Measurements from ENCODE around the gene ADGRG6. TPM values are rescaled to one million over a fixed set of nuclear protein-coding genes. Genes with fewer than 3 reads are reported as not detected.

ADGRG6 gene
- total and polyA plus RNA-seq, 2 of the 8 experiments (the other 6 are each of a cell fraction or from before 2014, with no cell fraction given) = 1.1 to 6.2 TPM

DNA sequence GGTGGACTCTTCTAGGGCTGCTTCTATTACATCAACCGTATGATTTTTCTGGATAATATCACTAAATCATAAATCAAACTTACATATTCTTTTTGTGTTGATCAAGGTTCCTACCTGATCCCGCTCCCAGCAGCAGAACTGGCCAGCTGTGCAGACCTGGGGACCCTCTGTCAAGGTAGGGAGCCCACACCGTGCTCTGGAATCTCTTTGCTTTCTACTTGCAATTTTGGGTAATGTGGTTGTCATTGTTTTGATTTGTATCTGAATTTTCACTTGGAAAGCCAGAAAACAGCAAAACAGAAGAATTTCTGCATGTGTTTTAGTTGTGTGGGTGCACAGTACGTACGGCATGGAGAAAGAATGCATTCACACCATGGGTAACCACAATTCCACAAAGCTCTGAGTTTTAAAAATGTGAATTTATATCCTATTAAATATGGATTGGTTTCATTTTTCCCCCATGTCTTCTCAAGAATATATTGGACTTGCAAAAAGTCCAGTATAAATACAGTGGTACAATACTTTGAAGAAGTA, 80.1 kb downstream of the ADGRG6 start:
- POLR2A ChIA-PET (ENCODE audit: partially characterized antibody) = no interaction called here

More for the DNA sequence above, 80.1 kb downstream of the ADGRG6 start:
- H2AK5ac ChIP-seq (ENCODE audit: low read depth, low read length) = no peak overlapping the region
- H3K4me3 ChIP-seq (ENCODE audit: extremely low read depth in 1 of 4, insufficient read depth in 2 of 4, low read depth in 3 of 4, low read length in 4 of 4) = no peak overlapping the region
- H3K23me2 ChIP-seq (ENCODE audit: low read depth, low read length) = no peaks in the 10 kb centered on the region
- 96% methylated on average over 5 of the region's 5 CpGs; no CpG with 5 or more reads in 1 of the 2 experiments for WGBS, 2 experiments (ENCODE audit: extremely low coverage in 1 of 2, insufficient coverage in 1 of 2, insufficient read length in 1 of 2, insufficient replicate concordance in 2 of 2, low coverage in 1 of 2, low lambda C conversion rate in 2 of 2, missing lambda C conversion rate in 1 of 2)
- H3K14ac ChIP-seq (ENCODE audit: insufficient read length) = no peak overlapping the region
- H2BK12ac ChIP-seq (ENCODE audit: low read depth, low read length) = no peak overlapping the region
- FAIRE-seq = no peak
- no peak overlapping the region for H2BK20ac ChIP-seq (ENCODE audit: low read length)
- peaks cover 0 to 4% (median 0%) of the 10 kb centered on the region in 4 experiments; a peak in 1 of 7 replicates for H3K4me1 ChIP-seq (replicated peaks in 1 of 4; ENCODE audit: control insufficient read depth in 3 of 4, insufficient read depth in 4 of 4, low read length in 3 of 4)
- H3K23ac ChIP-seq (ENCODE audit: insufficient read length) = no peak overlapping the region
- no peak overlapping the region for H2BK15ac ChIP-seq (ENCODE audit: low read length)
- H3K36me3 ChIP-seq (ENCODE audit: control insufficient read depth in 2 of 4, insufficient read depth in 4 of 4, low read length in 3 of 4) = no peaks in the 10 kb centered on the region
- no peaks in the 10 kb centered on the region for H4K20me1 ChIP-seq (replicated peaks in 1 of 2; ENCODE audit: control insufficient read depth in 1 of 2, insufficient read depth in 2 of 2, low read length in 2 of 2)
- no peaks in the 10 kb centered on the region for H3K27me3 ChIP-seq (replicated peaks in 1 of 4; ENCODE audit: control insufficient read depth in 3 of 4, extremely low read depth in 1 of 4, insufficient read depth in 3 of 4, low read length in 3 of 4)
- H4K8ac ChIP-seq (ENCODE audit: extremely low read depth, insufficient read depth, low read length) = no peak overlapping the region
- no peak overlapping the region for H2BK120ac ChIP-seq (replicated peaks; ENCODE audit: low read depth, low read length)
- H3K79me1 ChIP-seq (ENCODE audit: low read depth, low read length) = no peaks in the 10 kb centered on the region
- H3K18ac ChIP-seq (ENCODE audit: extremely low read depth, low read length) = no peak overlapping the region
- CTCF ChIA-PET (ENCODE audit: partially characterized antibody) = interaction anchor here (0.7 to 2.3 kb wide), 3 partner anchors 14 to 235 kb away, joined by 3 to 7 read pairs (median 4); partner anchors contain the start of genes NMBR and VTA1
- H2BK5ac ChIP-seq (ENCODE audit: low read depth, low read length) = no peak overlapping the region
- H4K5ac ChIP-seq (ENCODE audit: insufficient read length, low read depth, low read length) = no peak overlapping the region
- no peak overlapping the region for H4K91ac ChIP-seq (replicated peaks; ENCODE audit: insufficient read length, low read length)
- no peak overlapping the region for H3K27ac ChIP-seq (ENCODE audit: low read depth, low read length)
- no peak overlapping the region for H3K9ac ChIP-seq (replicated peaks in 1 of 4; ENCODE audit: extremely low read depth in 1 of 4, low read depth in 3 of 4, low read length in 3 of 4)
- no peak overlapping the region for H2AFZ ChIP-seq (ENCODE audit: low read length)
- H3K56ac ChIP-seq (replicated peaks; ENCODE audit: insufficient read length, low read depth, low read length) = no peak overlapping the region
- H3K79me2 ChIP-seq (ENCODE audit: control insufficient read depth in 1 of 2, insufficient read depth in 2 of 2, low read length in 2 of 2) = no peaks in the 10 kb centered on the region
- H3K9me3 ChIP-seq (ENCODE audit: insufficient read depth in 2 of 2, low read depth in 1 of 2, low read length in 1 of 2) = no peaks in the 10 kb centered on the region
- H3K4ac ChIP-seq (replicated peaks; ENCODE audit: insufficient read length, low read depth, low read length) = no peak overlapping the region
- no peak overlapping the region for H3K4me2 ChIP-seq (ENCODE audit: insufficient read depth in 1 of 2, low read depth in 2 of 2, low read length in 2 of 2)
- TF ChIP-seq CREB1 (IDR thresholded peaks at IDR 0.05) (no peak), POU5F1 (IDR thresholded peaks at IDR 0.05; ENCODE audit: low read depth, low read length) (no peak), ASH2L (IDR thresholded peaks at IDR 0.05; ENCODE audit: low read length) (no peak), RFX5 (IDR thresholded peaks at IDR 0.05; ENCODE audit: borderline replicate concordance, low read depth, low read length) (no peak), CEBPB (IDR thresholded peaks at IDR 0.05; ENCODE audit: low read depth, low read length) (no peak), HDAC6 (IDR thresholded peaks at IDR 0.05; ENCODE audit: low read depth, low read length) (no peak), RXRA (IDR thresholded peaks at IDR 0.05; ENCODE audit: insufficient read depth, low read depth, low read length) (no peak)
- no peak for DNase-seq (ENCODE audit: low read depth in 1 of 2, low spot score in 2 of 2)

Measured in H1 (cell line).